GM19438 (cell line): ENCODE data around the gene VWA3B.
"Not testable (repeated sequence)": the region's sequence is repeated elsewhere in the genome, so short reads cannot be mapped to it uniquely, and the experiment has no call there.

ENCODE experiments used
- ATAC-seq: cut with Tn5 transposase; IDR thresholded peaks from one replicate; pipeline ENCODE4 v1.9.1; 2021; ENCODE audit warnings: low read depth; ENCODE audit not compliant: unreplicated experiment

VWA3B gene

DNA sequence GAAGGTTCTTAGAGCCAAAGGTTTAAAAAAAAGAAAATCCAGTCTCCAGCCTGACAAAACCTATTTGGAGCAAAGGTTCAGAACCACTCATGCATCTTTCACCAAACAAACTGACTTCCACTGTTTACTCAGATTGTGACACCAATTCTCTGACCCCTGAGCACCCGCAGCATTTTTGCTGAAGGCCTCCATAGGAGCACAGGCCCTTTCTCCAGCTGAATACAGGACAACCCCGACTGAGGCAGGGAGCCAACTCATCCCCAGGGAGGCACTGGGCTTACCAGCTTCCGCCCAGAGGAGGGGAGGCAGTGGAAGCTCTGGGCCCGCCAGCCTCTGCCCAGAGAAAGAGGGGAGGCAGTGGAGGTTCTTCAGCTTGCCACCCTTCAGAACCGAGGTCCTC is 208.3 kb downstream of the VWA3B start:
- no peak for ATAC-seq

DNA sequence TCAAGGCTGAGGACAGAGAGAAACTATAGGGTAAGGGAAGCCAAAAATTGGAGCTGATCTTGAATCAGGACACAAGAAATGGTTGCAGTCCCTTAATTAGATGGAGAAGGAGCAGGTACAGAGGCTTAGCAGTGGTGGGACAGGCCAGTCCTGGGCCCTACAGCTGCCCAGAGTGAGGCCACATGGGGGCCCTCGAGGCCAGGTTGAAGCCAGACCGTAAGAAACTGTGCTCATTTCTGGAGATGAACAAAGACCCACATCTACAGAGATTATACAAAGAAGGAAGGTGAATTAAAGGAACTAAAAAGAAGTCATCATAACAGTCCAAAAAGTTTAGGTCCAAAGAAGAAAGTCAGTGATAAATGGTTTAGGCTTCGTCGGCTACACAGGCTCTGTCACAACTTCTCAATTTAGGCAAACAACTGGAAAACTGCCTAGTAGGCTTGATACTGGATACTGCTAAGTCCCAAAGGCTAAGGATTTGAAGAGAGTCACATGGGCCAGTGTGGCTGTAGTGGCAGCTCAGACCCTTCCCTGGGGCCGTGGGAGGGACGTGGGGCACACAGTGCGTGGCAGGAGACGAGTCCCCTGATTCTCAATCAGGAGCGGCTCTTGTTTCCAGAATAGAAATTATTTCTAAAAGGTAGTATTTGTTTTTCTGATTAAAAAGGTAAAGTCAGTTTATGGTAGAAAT is 208.9 kb downstream of the VWA3B start:
- no peak for ATAC-seq

DNA sequence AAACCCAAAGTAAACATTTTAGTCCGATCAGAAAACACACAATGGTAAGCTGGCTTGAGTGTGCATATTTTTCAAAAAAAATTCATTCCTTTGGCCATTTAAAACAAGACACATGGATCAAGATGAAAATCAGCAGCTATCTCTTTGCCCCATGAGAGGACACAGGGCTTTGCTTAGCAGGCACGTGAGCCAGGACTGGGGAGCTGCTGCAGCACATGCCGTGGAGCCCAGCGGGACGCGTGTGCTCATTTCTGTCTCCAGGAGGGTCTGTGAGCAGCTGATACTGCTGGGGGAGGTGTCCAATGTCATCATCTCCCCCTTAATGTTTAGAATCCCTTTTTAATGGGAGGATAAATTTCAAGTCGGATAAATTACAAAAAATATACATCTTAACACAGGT is 209.5 kb downstream of the VWA3B start:
- ATAC-seq = no peak

DNA sequence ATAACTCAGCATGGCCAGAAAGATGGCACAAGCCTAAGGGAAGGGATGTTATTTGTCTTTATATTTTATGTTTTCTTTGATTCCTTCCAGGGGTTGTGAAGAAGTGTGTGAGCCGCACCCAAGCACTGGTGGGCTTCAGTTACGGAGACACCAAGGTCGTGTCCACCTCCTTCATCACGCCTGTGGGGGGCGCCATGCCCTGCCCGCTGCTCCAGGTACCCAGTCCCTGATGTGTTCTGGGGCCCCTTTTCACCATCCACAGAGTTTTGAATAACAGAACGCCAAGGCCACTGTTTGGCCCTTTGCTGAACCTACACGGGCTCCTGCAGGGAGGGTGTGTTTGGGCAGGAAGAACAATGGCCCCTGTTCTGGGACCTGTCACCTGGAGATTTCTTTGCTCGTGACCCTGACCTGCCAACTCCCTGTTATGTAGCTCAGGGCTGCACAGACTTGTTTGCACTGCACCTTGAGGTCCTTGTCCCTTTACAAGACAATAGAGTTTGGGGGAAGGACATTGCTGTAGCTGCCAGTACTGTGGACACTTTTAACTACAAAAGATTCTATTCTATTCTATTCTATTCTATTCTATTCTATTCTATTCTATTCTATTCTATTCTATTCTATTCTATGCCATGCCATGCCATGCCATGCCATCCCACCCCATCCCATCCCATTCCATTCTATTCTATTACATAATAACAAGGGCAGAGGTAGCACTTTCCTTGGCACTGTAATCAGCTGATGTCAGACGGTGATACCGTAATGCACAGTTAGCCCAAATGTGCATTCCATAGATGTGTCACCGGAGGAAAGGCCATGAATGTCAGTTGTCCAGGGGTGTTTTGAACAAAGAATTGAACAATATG is 211.1 kb downstream of the VWA3B start:
- ATAC-seq = no peak

DNA sequence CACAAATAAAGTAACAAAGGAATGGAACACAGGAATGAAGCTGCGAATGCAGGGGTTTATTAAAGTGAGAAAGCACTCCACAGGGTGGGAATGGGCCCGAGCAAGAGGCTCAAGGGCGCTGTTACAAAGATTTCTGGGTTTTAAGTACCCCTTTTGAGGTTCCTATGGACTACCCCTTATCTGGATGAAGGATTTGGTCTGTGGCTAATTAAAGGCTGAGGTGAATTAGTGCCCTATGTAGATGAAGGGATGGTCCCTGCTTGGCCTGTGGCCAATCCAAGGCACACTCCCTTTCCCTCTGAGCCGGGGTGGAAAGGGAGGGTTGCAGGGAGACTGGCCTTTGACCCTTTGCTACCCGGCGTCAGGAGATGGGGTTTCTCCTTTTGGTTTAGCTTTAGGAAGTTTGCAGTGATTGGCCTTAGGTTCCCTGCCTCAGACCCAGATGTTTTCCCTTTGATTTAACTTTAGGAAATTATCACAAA is 211.8 kb downstream of the VWA3B start:
- no peak for ATAC-seq

DNA sequence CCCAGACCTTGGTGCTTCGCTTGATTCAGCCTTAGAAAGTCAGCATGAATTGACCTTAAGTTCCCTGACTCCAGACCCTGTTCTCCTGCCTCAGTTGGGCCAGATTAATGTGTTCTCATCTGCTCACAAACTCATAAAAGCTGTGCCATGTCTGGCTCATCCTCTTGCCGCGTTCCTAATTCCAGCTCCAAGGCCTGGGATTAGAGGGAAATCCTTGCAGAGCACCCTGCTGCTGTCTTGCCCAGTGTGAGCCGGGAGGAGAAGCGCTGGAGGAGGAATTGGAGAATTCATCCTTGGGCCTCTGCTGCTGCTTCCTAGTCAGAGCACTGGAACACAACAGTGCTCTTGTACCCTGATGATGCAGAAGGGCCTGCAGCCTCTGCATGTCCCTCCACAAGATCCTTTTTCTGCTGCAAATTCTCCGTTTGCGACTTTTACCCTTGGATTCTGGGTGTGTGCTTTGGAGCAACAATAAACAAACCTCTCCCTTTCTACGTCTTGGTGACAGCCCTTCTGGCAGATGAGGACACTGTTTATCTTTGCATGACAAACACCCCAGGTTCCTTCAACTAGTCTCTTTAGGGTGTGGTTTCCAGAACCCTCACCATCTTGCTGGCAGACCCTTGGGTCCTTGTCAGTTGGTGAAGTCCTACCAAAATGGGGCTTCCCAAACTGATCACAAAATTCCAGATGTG is 212.4 kb downstream of the VWA3B start:
- no peak for ATAC-seq

DNA sequence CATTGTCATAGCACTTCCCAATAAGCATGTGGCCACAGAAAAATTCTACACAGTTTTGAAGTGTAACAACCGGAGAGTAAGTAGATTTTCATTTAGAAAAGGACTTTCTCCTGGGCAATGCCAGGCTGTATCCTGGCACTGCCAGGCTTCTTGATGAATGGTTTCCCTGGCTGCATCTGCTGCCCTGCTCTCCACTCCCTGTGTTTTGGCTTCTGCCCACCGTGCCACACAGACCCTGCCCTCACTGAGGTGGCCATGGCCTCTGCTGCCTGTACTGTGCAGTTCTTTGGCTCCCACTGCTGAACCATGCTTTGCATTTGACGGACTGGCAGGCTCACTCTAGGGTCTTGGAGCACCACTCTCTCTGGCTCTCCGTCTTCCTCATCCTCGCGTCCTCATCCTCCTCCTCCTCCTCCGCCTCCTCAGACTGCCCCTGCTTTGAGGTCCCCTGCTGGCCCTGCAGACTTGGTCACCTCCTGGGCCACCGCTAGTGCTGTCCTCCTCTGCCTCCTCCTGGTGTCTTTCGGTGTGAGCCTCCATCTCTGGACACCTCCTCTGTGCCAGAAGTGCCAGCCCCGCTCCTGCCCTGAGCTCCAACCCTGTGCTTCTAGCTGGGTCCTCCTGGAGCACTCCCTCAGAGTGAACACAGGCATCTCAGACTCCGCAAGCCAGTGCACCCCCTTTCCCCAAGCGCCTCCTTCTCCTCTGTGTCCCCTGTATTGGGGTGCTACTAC is 213.3 kb downstream of the VWA3B start:
- no peak for ATAC-seq

DNA sequence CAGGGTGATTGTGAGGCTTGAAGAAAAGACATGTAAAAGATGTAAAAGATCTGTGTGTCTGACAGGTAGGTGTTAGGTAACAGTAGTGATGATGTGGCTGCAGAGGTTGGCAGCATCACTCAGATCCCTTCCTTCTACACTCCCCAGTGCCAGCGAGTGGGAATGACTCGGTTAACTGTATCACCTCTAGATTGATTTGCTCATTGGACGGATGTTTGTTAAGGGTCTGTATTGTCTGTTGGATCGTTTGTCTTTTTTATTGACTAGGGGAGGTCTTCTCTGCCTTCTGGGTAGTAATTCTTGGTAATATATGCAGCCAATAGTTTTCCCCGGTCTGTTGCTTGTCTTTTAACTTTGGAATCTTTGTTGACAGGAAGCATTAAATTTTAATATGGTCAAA is 214.5 kb downstream of the VWA3B start:
- ATAC-seq = no peak

DNA sequence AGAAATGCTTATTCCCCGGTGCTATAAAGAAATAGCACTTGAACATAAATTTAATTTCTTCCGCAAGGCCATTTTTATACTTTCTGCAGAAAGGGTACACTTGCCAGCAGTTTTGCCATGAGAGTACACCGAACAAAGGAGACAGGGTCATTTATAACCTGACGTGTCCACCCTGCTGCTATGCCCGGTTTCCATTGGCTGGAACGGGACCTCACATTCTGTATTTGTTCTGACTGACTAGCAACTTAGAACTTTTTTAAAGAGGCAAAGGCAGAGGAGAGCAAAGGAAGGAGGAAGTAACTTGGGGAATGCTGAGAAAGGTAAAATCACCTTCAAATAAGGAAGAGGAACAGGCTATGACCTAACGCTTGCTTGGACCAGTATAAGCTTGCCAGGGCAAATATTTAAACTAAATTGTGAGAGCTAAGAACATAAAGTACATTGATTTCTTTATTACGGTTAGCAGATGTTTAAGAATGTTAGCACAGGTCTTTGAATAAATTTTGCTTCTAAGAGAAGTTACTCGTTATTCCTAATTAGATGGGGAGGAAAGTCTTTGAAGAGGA is 220.2 kb downstream of the VWA3B start:
- ATAC-seq = not testable (repeated sequence)

DNA sequence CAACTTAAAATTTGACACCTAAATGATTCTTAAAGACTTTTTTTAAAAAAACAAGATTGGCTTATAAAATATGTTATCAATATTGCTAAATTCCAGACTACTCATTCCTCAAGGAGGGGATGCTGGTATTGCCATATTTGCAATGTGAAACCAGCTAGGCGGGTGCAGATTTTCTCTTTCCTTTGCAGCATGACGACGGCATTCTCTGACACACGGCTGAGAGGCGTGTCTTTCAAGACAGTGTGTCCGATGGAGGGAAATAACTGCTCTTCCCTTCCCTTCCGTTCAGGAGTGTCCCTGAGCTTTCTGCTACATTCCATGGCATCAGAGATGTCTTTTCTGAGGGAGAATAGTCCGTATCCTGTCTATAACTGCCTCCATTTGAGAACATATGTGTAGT is 221.1 kb downstream of the VWA3B start:
- no peak for ATAC-seq

DNA sequence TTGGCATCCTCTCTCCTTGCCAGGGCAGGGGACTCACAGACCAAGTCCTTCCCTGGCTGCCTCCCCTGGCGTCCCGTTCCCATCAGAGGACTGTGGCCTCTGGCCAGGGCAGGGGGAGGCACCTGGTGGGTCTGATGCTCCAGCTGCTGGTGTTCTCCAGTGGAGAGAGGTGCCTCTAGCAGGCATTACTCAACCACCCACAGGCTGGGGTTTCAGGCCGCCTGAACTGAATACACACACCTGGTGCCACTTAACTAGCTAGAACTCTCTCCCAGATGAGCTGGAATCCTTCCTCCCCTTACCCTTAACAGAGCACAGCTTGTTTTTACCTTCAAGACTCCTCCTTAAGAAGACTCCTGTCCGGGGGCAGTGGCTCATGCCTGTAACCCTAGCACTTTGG is 221.6 kb downstream of the VWA3B start:
- ATAC-seq = no peak

DNA sequence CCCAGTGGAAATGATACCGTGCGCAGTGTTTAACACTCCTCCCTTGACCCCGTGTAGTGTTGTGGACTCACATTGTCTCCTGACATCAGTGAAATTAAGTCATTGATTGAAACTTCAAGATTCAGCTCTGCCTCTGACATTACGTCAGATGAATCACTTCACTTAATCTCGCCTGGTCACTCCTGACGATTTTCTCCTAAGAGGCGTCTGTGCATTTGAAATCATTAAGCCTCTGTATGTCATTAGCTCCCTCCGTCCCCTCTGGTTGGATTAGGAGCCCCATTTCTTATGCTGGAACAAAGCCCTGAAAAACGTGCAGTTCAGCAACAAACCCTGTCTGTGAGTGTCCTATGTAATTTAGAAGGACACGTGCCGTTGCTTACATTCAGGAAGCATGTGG is 222.6 kb downstream of the VWA3B start:
- ATAC-seq = no peak

DNA sequence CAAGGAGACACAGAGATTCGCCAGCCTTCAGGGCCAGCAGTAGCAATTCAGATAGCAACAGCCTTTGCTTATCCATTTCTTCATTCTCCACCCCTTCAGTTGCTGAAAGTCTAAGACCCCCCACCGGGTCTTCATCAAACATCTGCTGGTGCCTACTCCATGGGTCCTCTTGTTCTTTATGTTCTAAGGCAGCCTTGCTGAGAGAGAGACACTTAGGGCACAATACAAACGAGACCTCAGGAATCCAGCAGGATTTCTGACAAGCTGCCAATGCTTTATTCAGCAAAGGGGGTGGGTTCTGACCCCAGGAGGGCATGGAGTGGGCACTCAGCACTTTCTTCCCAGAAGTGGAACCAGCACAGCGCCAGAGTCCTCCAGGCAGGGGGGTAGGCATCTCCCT is 223.0 kb downstream of the VWA3B start:
- ATAC-seq = no peak

DNA sequence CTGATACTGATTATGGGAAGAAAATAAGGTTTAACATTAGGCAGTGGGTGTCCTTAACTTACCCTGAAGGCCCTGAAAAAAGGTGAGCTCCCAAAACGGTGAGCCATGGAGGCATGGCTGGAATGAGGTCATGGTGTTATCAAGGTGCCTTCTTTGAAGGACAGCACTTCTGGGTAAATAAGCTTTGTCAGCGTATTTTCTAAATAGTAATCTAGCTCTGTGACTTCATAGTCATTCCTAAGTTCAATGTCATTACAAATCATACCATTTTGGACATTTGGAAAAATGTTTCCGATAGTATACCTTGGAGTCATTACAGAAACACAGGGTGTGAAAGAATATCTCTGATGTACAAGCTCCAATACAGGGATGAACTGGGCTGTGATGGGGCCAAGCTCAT is 224.1 kb downstream of the VWA3B start:
- ATAC-seq = no peak

DNA sequence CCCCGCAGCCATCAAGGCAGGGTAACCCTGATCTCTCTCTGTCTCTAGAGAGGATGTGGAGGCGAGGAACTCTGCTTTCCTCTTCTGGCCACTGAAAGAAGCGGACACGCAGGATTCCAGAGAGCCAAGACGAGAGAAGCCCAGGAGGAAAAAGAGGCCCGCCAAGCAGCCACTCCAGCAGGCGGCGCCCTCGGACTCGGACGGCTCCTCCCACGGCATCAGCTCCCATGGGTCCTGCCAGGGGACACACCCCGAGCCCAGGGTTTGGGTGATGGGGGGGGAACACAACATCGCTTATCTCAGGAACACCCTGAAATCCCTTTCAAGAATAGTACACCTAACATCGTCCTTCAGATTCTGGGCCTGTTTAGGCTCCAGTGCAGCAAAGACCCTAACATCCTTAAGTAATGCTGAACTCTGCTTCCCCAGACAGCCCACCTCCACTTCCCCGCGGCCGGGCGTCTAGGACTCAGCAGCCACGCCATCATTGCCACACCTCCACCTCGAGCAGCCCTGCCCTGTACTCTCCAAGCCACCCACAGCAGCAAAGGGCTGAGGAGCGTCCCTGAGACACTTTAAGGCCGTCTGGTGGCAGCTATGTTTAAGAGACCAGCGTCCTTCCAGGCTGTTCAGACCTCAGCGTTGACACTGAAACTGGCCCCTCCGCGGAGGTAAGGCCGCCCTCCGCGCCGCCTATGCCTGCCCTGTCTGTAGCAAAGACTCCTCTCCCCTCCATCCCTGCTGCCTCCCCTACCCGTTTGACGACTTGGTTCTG is 225.0 kb downstream of the VWA3B start:
- no peak for ATAC-seq

DNA sequence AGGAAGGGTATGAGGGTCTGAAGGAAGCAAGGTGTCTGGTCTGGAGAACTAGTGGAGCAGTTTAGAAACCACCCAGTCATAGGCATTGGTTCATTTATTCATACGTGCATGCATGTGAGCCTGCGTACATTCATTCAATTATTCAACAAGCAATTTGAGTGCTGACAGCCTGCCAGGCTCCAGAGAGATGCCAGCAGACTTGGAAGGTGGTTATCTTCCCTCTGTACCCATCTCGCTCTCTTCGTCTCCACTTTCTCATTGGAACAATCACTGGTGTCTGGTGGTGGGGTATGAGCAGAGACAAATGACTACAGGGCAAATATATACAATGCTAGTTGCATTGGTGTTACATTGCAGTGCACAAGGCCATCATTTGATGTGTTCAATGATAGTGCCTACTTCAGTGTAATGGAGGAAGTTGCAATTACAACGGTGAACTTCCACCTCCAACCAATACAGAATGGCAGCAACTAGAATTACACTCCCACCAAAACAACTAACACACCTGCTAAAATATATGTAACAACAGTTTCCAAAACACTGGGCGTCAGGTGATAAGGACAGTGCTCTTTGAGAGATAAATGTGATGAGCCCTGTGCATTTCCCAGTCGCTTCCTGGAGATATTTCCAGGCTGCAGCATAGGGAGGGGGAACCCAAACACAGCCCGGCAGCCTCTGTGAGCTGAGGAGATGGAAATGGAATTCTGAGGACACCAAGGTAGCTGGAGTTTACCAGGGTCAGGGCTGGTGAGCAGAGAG is 226.7 kb downstream of the VWA3B start:
- ATAC-seq = no peak

DNA sequence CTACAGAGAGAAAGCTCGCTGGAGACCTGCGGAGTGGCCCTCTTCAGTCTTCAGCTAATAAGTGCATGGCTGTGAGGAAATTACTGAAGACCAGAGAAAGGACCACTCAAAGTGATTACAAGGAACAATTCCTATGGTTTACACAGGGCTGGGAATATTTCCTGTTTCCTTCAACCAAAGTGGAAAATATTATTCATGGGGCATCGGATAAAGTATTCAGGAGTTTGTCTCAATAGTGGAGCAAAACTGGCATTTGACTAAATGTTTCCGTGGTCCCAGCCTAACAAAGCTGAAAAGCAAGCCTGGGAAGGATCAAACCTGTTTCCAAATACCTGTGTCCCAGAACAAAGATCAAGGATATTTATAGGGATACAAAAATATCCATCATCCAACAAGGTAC is 227.3 kb downstream of the VWA3B start:
- ATAC-seq = no peak

DNA sequence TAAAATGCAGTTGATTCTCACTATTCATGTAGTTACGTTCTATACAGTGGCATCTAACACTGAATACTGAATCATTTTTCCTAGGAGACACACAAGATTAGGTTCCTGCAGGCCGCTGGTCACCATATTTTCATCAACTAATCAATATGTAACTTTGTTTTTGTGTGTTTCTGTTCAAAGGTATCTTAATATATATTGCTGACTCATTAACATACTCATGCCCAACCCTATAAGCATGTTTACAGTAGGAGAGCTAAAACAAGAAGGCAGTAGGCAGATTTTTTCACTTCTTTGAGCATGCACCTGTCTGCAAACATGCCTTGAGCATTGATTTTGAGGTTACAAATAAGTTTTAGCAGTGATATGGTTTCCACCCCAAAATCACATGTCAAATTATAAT is 229.0 kb downstream of the VWA3B start:
- ATAC-seq = no peak

DNA sequence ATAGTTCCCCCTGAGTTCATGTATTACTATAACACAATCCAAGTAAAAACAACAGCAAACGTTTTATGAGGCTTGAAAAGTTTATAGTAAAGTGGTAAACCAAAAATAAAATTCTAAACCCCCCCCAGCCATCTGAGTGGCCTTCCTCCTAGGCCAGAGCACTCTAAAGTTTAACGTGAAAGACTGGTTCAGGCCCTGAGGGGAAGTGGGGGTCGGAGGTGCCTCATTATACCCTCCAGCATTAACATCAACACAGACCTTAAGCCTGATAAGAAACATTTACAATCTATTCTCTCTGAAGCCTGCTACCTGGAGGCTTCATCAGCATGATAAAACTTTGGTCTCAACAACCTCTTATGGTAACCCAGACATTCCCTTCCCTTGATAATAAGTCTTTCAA is 230.2 kb downstream of the VWA3B start:
- no peak for ATAC-seq
